ENCODE data around the gene HINT3. TPM values are rescaled to one million over a fixed set of nuclear protein-coding genes. Genes with fewer than 3 reads are reported as not detected.

The HINT3 gene
- total RNA-seq, 1 experiment from 2014 or later: 11.7 TPM

DNA sequence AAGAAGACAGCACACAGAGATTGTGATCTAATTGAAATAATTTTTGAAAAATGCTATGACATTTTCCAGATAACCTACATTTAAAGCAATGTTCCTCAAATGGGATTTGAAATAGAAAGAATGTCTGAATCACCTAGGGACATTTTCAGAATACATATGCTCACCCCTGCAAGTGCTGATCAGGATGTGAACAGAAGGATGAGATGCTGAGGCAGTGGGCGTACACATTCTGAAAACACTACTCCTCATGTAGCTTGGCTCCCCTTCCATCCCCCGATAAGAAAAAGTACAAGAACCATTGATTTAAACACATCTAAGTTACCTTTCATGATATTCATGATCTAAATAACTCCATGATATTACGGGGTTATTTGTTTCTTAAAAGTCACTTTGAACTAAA, 29.9 kb upstream of the HINT3 start:
- H3K27me3 ChIP-seq (ENCODE audit: insufficient read depth, low read length): no peaks in the 10 kb centered on the region
- H3K79me2 ChIP-seq (ENCODE audit: insufficient read depth, low read length): no peaks in the 10 kb centered on the region
- no peak overlapping the region for H3K4me3 Mint-ChIP-seq
- no peak overlapping the region for H2BK120ac ChIP-seq (ENCODE audit: low read depth, low read length, poor library complexity, severe bottlenecking)
- no peaks in the 10 kb centered on the region for H3K79me1 ChIP-seq (ENCODE audit: insufficient read depth, low read depth, low read length, poor library complexity, severe bottlenecking)
- TF ChIP-seq, protein P1, sequence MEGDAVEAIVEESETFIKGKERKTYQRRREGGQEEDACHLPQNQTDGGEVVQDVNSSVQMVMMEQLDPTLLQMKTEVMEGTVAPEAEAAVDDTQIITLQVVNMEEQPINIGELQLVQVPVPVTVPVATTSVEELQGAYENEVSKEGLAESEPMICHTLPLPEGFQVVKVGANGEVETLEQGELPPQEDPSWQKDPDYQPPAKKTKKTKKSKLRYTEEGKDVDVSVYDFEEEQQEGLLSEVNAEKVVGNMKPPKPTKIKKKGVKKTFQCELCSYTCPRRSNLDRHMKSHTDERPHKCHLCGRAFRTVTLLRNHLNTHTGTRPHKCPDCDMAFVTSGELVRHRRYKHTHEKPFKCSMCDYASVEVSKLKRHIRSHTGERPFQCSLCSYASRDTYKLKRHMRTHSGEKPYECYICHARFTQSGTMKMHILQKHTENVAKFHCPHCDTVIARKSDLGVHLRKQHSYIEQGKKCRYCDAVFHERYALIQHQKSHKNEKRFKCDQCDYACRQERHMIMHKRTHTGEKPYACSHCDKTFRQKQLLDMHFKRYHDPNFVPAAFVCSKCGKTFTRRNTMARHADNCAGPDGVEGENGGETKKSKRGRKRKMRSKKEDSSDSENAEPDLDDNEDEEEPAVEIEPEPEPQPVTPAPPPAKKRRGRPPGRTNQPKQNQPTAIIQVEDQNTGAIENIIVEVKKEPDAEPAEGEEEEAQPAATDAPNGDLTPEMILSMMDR (conservative IDR thresholded peaks at IDR 0.05): no peak
- WGBS (ENCODE audit: extremely low coverage, insufficient read length, low lambda C conversion rate): no CpG with 5 or more reads among the region's 3 CpGs
- H3K4me1 ChIP-seq (ENCODE audit: insufficient read depth, low read length): no peaks in the 10 kb centered on the region
- no peaks in the 10 kb centered on the region for H3K4me1 Mint-ChIP-seq
- H3K4ac ChIP-seq (ENCODE audit: low read depth, low read length): no peak overlapping the region
- no peak overlapping the region for H3K18ac ChIP-seq (ENCODE audit: insufficient read length, low read depth, low read length)
- H3T11ph ChIP-seq (ENCODE audit: low read length): no peak overlapping the region
- H4K91ac ChIP-seq (ENCODE audit: insufficient read length, low read depth, low read length): no peak overlapping the region
- no peak overlapping the region for H2BK5ac ChIP-seq (ENCODE audit: insufficient read length, low read length)
- no peak overlapping the region for H3K4me2 ChIP-seq (ENCODE audit: insufficient read depth, insufficient read length, low read length)
- DNase-seq: no peak
- no peak overlapping the region for H3K23ac ChIP-seq (ENCODE audit: insufficient read length, low read depth, low read length)
- no peak overlapping the region for H4K5ac ChIP-seq (ENCODE audit: insufficient read length, low read depth, low read length)
- H4K8ac ChIP-seq (replicated peaks; ENCODE audit: insufficient read length, low read depth, low read length): no peak overlapping the region
- no peak overlapping the region for H2BK12ac ChIP-seq (ENCODE audit: insufficient read length, low read depth, low read length)
- no peak overlapping the region for H3K27ac Mint-ChIP-seq
- H2AFZ ChIP-seq (ENCODE audit: low read length): no peak overlapping the region
- no peak overlapping the region for H2BK15ac ChIP-seq (ENCODE audit: low read depth, low read length)
- H3K9me3 ChIP-seq (ENCODE audit: control insufficient read depth, low read depth, low read length): no peaks in the 10 kb centered on the region
- H3K27ac ChIP-seq (ENCODE audit: insufficient read length, low read depth, low read length): no peak overlapping the region
- H3K27me3 Mint-ChIP-seq (ENCODE audit: low read depth): no peaks in the 10 kb centered on the region
- no peak overlapping the region for H2BK20ac ChIP-seq (ENCODE audit: low read depth, low read length, poor library complexity, severe bottlenecking)
- no peaks in the 10 kb centered on the region for H3K9me3 Mint-ChIP-seq
- no peak overlapping the region for H3K56ac ChIP-seq (ENCODE audit: insufficient read length, low read depth, low read length)
- H3K23me2 ChIP-seq (ENCODE audit: insufficient read length, low read depth, low read length, poor library complexity, severe bottlenecking): no peaks in the 10 kb centered on the region
- peaks cover 0 to 7% (median 0%) of the 10 kb centered on the region in 3 experiments; a peak in 3 of 7 replicates for H3K36me3 Mint-ChIP-seq (ENCODE audit: insufficient read depth in 1 of 3, low read depth in 3 of 3)
- H3K14ac ChIP-seq (ENCODE audit: insufficient read depth, low read length): no peak overlapping the region
- no peaks in the 10 kb centered on the region for H4K20me1 ChIP-seq (ENCODE audit: control insufficient read depth, insufficient read depth, insufficient read length)
- no peak overlapping the region for H2AK5ac ChIP-seq (ENCODE audit: insufficient read length, low read length)
- H3K9ac ChIP-seq (ENCODE audit: extremely low read depth, insufficient read length, low read length): no peak overlapping the region

Measured in H9 (cell line).